Endothelial cell of umbilical vein (primary cell): ENCODE data around the gene FHOD1. TPM values are rescaled to one million over a fixed set of nuclear protein-coding genes. Genes with fewer than 3 reads are reported as not detected.

ENCODE experiments used
- BruUV-seq: library from RNA; stranded (reverse); fragments of 400-500 nt; replicated peaks from 2 replicates; lab custom pipeline; 2021; lab: Mats Ljungman, UMichigan
- CTCF ChIA-PET: fragments of 300-600, 350-600 bp; sonication (Branson Sonifier 250); formaldehyde crosslinking; loops from one replicate; lab custom pipeline; 2021; ENCODE audit warnings: antibody characterized with exemption, inconsistent platforms; lab: Charles Lee
- POLR2A ChIA-PET: fragments of 300-600, 350-600 bp; sonication (Branson Sonifier 250); formaldehyde crosslinking; loops from one replicate; lab custom pipeline; 2021; ENCODE audit warnings: antibody characterized with exemption, inconsistent platforms; lab: Charles Lee
- DNase-seq: peaks from one replicate; pipeline ENCODE4 v3.0.0-alpha.2; 2011; ENCODE audit warnings: low read depth, low spot score
- FAIRE-seq: peaks from 2 replicates; lab custom pipeline; 2011; peaks lifted over from hg19 to GRCh38; lab: Jason Lieb, UNC
- H2AFZ ChIP-seq: 2 replicates; pipeline ENCODE4 v1.6.0; 2012; ENCODE audit warnings: low read depth, low read length, control low read depth, inconsistent platforms
- H3K27ac ChIP-seq: 2 replicates; pipeline ENCODE4 v1.5.1; 2011; ENCODE audit warnings: low read depth, mild to moderate bottlenecking, control low read depth, low read length, moderate library complexity; ENCODE audit not compliant: insufficient read depth
- H3K27me3 ChIP-seq, 2 experiments: 2 replicates each; pipeline versions ENCODE4 v1.6.0 to v1.6.1; 2011; ENCODE audit warnings: low read length in 2 of 2, mixed read lengths in 1 of 2; ENCODE audit not compliant: control insufficient read depth in 2 of 2, insufficient read depth in 2 of 2
- H3K36me3 ChIP-seq, 2 experiments: 2 replicates in 1 of 2; 3 replicates in 1 of 2; pipeline ENCODE4 v1.5.1; 2011; ENCODE audit warnings: low read length in 2 of 2, mild to moderate bottlenecking in 1 of 2, moderate library complexity in 1 of 2; ENCODE audit not compliant: control insufficient read depth in 2 of 2, insufficient read depth in 2 of 2; ENCODE audit errors: extremely low read depth in 1 of 2
- H3K4me1 ChIP-seq: 3 replicates; pipeline ENCODE4 v1.5.1; 2011; ENCODE audit warnings: mild to moderate bottlenecking, low read length; ENCODE audit not compliant: control insufficient read depth, insufficient read depth; ENCODE audit errors: extremely low read depth
- H3K4me2 ChIP-seq: 2 replicates; pipeline ENCODE4 v1.6.1; 2011; ENCODE audit warnings: low read length, control low read depth, mixed read lengths; ENCODE audit not compliant: insufficient read depth
- H3K4me3 ChIP-seq, 3 experiments: fragments of 200-600 bp in 1 of 3; sonication (generic), shearing (Covaris generic) in 1 of 3; replicated peaks in 1 of 3; 2 replicates each; pipeline ENCODE4 v1.5.1; 2011 to 2016; ENCODE audit warnings: control low read depth in 3 of 3, low read length in 3 of 3, mild to moderate bottlenecking in 2 of 3, inconsistent platforms in 1 of 3, low read depth in 1 of 3, moderate library complexity in 1 of 3; ENCODE audit not compliant: insufficient read depth in 1 of 3
- H3K79me2 ChIP-seq: 2 replicates; pipeline ENCODE4 v1.6.0; 2012; ENCODE audit warnings: low read length, inconsistent platforms; ENCODE audit not compliant: control insufficient read depth, insufficient read depth
- H3K9ac ChIP-seq: replicated peaks from 2 replicates; pipeline ENCODE3; 2011; ENCODE audit warnings: low read length, control low read depth; ENCODE audit not compliant: insufficient read depth; ENCODE audit errors: extremely low read depth
- H3K9me1 ChIP-seq: replicated peaks from 3 replicates; pipeline ENCODE4 v1.6.0; 2011; ENCODE audit warnings: mild to moderate bottlenecking, low read length; ENCODE audit not compliant: control insufficient read depth, insufficient read depth; ENCODE audit errors: extremely low read depth
- H3K9me3 ChIP-seq: replicated peaks from 2 replicates; pipeline ENCODE4 v1.5.1; 2012; ENCODE audit warnings: low read length, inconsistent platforms; ENCODE audit not compliant: control insufficient read depth, insufficient read depth
- H4K20me1 ChIP-seq: replicated peaks from 2 replicates; pipeline ENCODE3; 2011; ENCODE audit warnings: mild to moderate bottlenecking, low read length; ENCODE audit not compliant: control insufficient read depth, insufficient read depth; ENCODE audit errors: extremely low read depth
- CTCF ChIP-seq, 2 donors: IDR thresholded peaks; 1 replicate in 1 of 2; 2 replicates in 1 of 2; pipeline ENCODE4 v1.5.1; 2011; ENCODE audit warnings: low read length in 2 of 2, mild to moderate bottlenecking in 2 of 2, moderate library complexity in 2 of 2, control low read depth in 1 of 2, inconsistent platforms in 1 of 2, low read depth in 1 of 2; ENCODE audit not compliant: insufficient read depth in 1 of 2; ENCODE audit errors: extremely low read depth in 1 of 2
- EZH2 ChIP-seq: IDR thresholded peaks from 2 replicates; pipeline ENCODE4 v1.6.1; 2012; ENCODE audit warnings: borderline replicate concordance, low read depth, mild to moderate bottlenecking, moderate library complexity, low read length, inconsistent platforms; ENCODE audit not compliant: severe bottlenecking
- FOS ChIP-seq: IDR thresholded peaks from 2 replicates; pipeline ENCODE4 v1.6.1; 2011; ENCODE audit warnings: mild to moderate bottlenecking, low read length, moderate library complexity, borderline replicate concordance; ENCODE audit not compliant: insufficient read depth
- GATA2 ChIP-seq: IDR thresholded peaks from 2 replicates; pipeline ENCODE4 v1.7.0; 2011; ENCODE audit warnings: low read depth, mild to moderate bottlenecking, moderate library complexity, mixed read lengths, low read length; ENCODE audit not compliant: insufficient read length, insufficient read depth
- JUN ChIP-seq: IDR thresholded peaks from 2 replicates; pipeline ENCODE4 v1.6.1; 2011; ENCODE audit warnings: borderline replicate concordance, low read depth; ENCODE audit not compliant: insufficient read length, insufficient read depth
- MAX ChIP-seq: IDR thresholded peaks from 2 replicates; pipeline ENCODE4 v1.6.1; 2011; ENCODE audit not compliant: insufficient read depth, insufficient read length
- MYC ChIP-seq: IDR thresholded peaks from one replicate; pipeline ENCODE4 v1.6.1; 2011; ENCODE audit warnings: mild to moderate bottlenecking, low read depth, low read length
- POLR2A ChIP-seq: IDR thresholded peaks from 2 replicates; pipeline ENCODE4 v1.6.1; 2012; ENCODE audit warnings: low read depth, mild to moderate bottlenecking, control low read depth, low read length
- POLR2AphosphoS5 ChIP-seq: IDR thresholded peaks from 2 replicates; pipeline ENCODE4 v1.6.1; 2012; ENCODE audit warnings: low read depth, mild to moderate bottlenecking, control low read depth, low read length, moderate library complexity; ENCODE audit not compliant: insufficient read depth
- dilution Hi-C: fragments of 300-500 bp; cut with MboI; formaldehyde crosslinking; loops from one replicate; pipeline ENCODE4 v1.15.0; 2019; ENCODE audit warnings: low sequenced_read_pairs; ENCODE audit not compliant: extremely low pct_ligation_motif_present
- intact Hi-C: fragments of 100-400 bp; cut with micrococcal nuclease; formaldehyde crosslinking; loops from one replicate; pipeline ENCODE4 v1.10.0; 2022
- polyA plus RNA-seq, 4 experiments: library from polyadenylated mRNA; depleted of rRNA in 3 of 4; stranded (reverse) in 3 of 4; unstranded in 1 of 4; fragments of >200 nt; gene quantifications; 2 replicates each; pipeline versions ENCODE4 v1.2.1 to v1.2.3, GENCODE V29; 2011 to 2012; ENCODE audit warnings: missing spikeins in 1 of 4
- total RNA-seq: library from RNA; stranded (reverse); gene quantifications from 2 replicates; pipeline ENCODE4 v1.2.3, GENCODE V29; 2021

FHOD1 gene
- total and polyA plus RNA-seq, 2 donors (not counting 3 experiments of a cell fraction or from before 2014, with no cell fraction given) = 63.6 to 124 TPM

GRCh38 chr16:67280090-67281015 lies 33.1 kb upstream of the FHOD1 start:
- H3K4me2 ChIP-seq = no peak overlapping the region
- H4K20me1 ChIP-seq = no peaks in the 10 kb centered on the region
- no peak overlapping the region for H2AFZ ChIP-seq
- H3K36me3 ChIP-seq = peaks cover 0 to 3% of the 10 kb centered on the region in 2 experiments
- POLR2A ChIA-PET = no interaction called here
- peaks cover 21% of the 10 kb centered on the region for H3K4me1 ChIP-seq
- no peaks in the 10 kb centered on the region for H3K9me1 ChIP-seq
- intact Hi-C loops = no loop called here
- CTCF ChIA-PET = interaction anchor here (1.0 to 2.7 kb wide), 3 partner anchors 13 to 148 kb away, joined by 3 to 10 read pairs (median 4); no protein-coding TSS in a partner anchor
- FAIRE-seq = no peak
- H3K9me3 ChIP-seq = no peaks in the 10 kb centered on the region
- no peak overlapping the region for H3K4me3 ChIP-seq
- H3K27me3 ChIP-seq = no peaks in the 10 kb centered on the region
- no peak for TF ChIP-seq MAX
- no peak for TF ChIP-seq POLR2A
- TF ChIP-seq GATA2 = no peak
- TF ChIP-seq MYC = no peak
- TF ChIP-seq POLR2AphosphoS5 = no peak
- no peak for TF ChIP-seq FOS
- TF ChIP-seq CTCF (IDR thresholded peaks at IDR 0.05; ENCODE audit: extremely low read depth in 1 of 2, insufficient read depth in 1 of 2, low read depth in 1 of 2, low read length in 2 of 2) = no peak
- no peak for TF ChIP-seq EZH2
- TF ChIP-seq JUN = no peak
- no peak overlapping the region for H3K27ac ChIP-seq
- H3K9ac ChIP-seq = no peak overlapping the region
- H3K79me2 ChIP-seq = peaks cover 8% of the 10 kb centered on the region
- DNase-seq = no peak
- BruUV-seq = TSS peak; percentile 13
- dilution Hi-C loops = no loop called here
